K562 (cell line): ENCODE data around the gene SPATC1L. TPM values are rescaled to one million over a fixed set of nuclear protein-coding genes. Genes with fewer than 3 reads are reported as not detected.
A peak's percentile ranks its signal among the peaks of the same experiment; 100 is the strongest.

Source experiments
- CBX3 ChIP-seq, 2 experiments: IDR thresholded peaks; 1 replicate in 1 of 2; 2 replicates in 1 of 2; pipeline ENCODE4 v1.6.1; 2012; ENCODE audit warnings: inconsistent platforms in 2 of 2, low read length in 2 of 2, borderline replicate concordance in 1 of 2, control low read depth in 1 of 2
- CREB5 ChIP-seq: fragments of 250-450 bp; sonication (Bioruptor Pico); IDR thresholded peaks from 2 replicates; pipeline ENCODE4 v1.5.0; 2020; ENCODE audit warnings: mild to moderate bottlenecking
- ELK3 ChIP-seq: fragments of 450-650 bp; formaldehyde crosslinking; IDR thresholded peaks from 2 replicates; pipeline ENCODE4 v1.4.0; 2020; ENCODE audit warnings: mild to moderate bottlenecking
- EP300 ChIP-seq: IDR thresholded peaks from 2 replicates; pipeline ENCODE4 v1.6.1; 2012; ENCODE audit warnings: low read length, improper control_type of control experiment
- ETV5 ChIP-seq: sonication (generic); formaldehyde crosslinking; IDR thresholded peaks from 2 replicates; pipeline ENCODE4 v1.4.0; 2020; ENCODE audit warnings: low read depth, mild to moderate bottlenecking, missing genetic modification reagents
- GTF2B ChIP-seq: IDR thresholded peaks from 2 replicates; pipeline ENCODE4 v1.6.1; 2011; ENCODE audit not compliant: insufficient read length; ENCODE audit errors: extremely low read depth
- HMGXB4 ChIP-seq: sonication (generic); formaldehyde crosslinking; IDR thresholded peaks from 2 replicates; pipeline ENCODE4 v1.8.1; 2023; ENCODE audit warnings: mild to moderate bottlenecking, missing genetic modification reagents
- HOXB6 ChIP-seq: fragments of 250-450 bp; sonication (Bioruptor Pico); IDR thresholded peaks from 2 replicates; pipeline ENCODE4 v1.5.1; 2022; ENCODE audit warnings: mild to moderate bottlenecking, borderline replicate concordance
- MXD1 ChIP-seq: fragments of 250-450 bp; sonication (Bioruptor Pico); IDR thresholded peaks from 2 replicates; pipeline ENCODE4 v1.8.0; 2021; ENCODE audit warnings: borderline replicate concordance, mild to moderate bottlenecking, moderate library complexity; ENCODE audit not compliant: poor library complexity, severe bottlenecking
- POLR2H ChIP-seq: IDR thresholded peaks from 2 replicates; pipeline ENCODE4 v1.6.1; 2016; ENCODE audit warnings: missing genetic modification characterization, low read depth, mild to moderate bottlenecking, control low read depth, missing compliant biosample characterization, moderate library complexity
- RFX5 ChIP-seq: IDR thresholded peaks from 2 replicates; pipeline ENCODE4 v1.6.1; 2011; ENCODE audit warnings: low read depth, mild to moderate bottlenecking, improper control_type of control experiment, low read length
- SIN3B ChIP-seq: fragments of 450-650 bp; IDR thresholded peaks from 2 replicates; pipeline ENCODE4 v1.6.1; 2017; ENCODE audit warnings: low read depth, mild to moderate bottlenecking, moderate library complexity
- STAT5A ChIP-seq: IDR thresholded peaks from 2 replicates; pipeline ENCODE4 v1.6.1; 2012; ENCODE audit warnings: low read length, inconsistent platforms, borderline replicate concordance
- TFAP4 ChIP-seq: sonication (generic); formaldehyde crosslinking; IDR thresholded peaks from 2 replicates; pipeline ENCODE4 v1.8.0; 2022; ENCODE audit warnings: missing genetic modification reagents, mild to moderate bottlenecking, moderate library complexity, borderline replicate concordance
- ZNF143 ChIP-seq: sonication (generic); formaldehyde crosslinking; IDR thresholded peaks from 2 replicates; pipeline ENCODE4 v1.9.0; 2022; ENCODE audit warnings: mild to moderate bottlenecking, missing genetic modification reagents
- ZNF280B ChIP-seq: fragments of 250-450 bp; sonication (Bioruptor Pico); IDR thresholded peaks from 2 replicates; pipeline ENCODE4 v1.5.1; 2021; ENCODE audit warnings: mild to moderate bottlenecking
- ZNF644 ChIP-seq: fragments of 200-800 bp; sonication (Bioruptor generic); IDR thresholded peaks from 2 replicates; pipeline ENCODE4 v1.6.1; 2016; ENCODE audit warnings: low read depth, missing genetic modification characterization, missing compliant biosample characterization
- polyA plus RNA-seq, 8 experiments: library from polyadenylated mRNA; depleted of rRNA in 4 of 8; stranded (reverse) in 5 of 8; unstranded in 3 of 8; fragments of >200 nt; fragmentation: Nextera tagmentation in 2 of 8; fragmentation: Illumina TruSeq in 1 of 8; extraction: Ambion mirVana in 2 of 8; extraction: Trizol in 1 of 8; gene quantifications; 2 replicates each; pipeline versions ENCODE4 v1.2.1 to v1.2.3, GENCODE V29; 2011 to 2014; ENCODE audit warnings: inconsistent platforms in 1 of 8, missing spikeins in 1 of 8
- total RNA-seq, 7 experiments: library from RNA; depleted of rRNA in 6 of 7; stranded (reverse); fragments of >200 nt in 6 of 7; fragmentation: Illumina TruSeq in 2 of 7; extraction: Trizol in 2 of 7; gene quantifications; 2 replicates each; pipeline versions ENCODE4 v1.2.1 to v1.2.3, GENCODE V29; 2011 to 2021; ENCODE audit warnings: low replicate concordance in 1 of 7

SPATC1L gene
- total and polyA plus RNA-seq, 9 of the 15 experiments (the other 6 are each of a cell fraction or from before 2014, with no cell fraction given): 0.14 to 121 (median 34.0) TPM; not detected in 1

GRCh38 chr21:46153247-46154154 is 30.8 kb downstream of the SPATC1L start (continued):
- 0 out of 2 replicates have a peak, but pooled peaks have one; percentile 22 for TF ChIP-seq HMGXB4 (CRISPR knock-in tag)
- peak; percentile 74; the same call in 1 of the 2 replicates for TF ChIP-seq TFAP4
- TF ChIP-seq ZNF644 (tag): no peak
- TF ChIP-seq CREB5 (CRISPR knock-in tag): no peak
- TF ChIP-seq ZNF143 (CRISPR knock-in tag): no peak
- 0 out of 2 replicates have a peak, but pooled peaks have one; percentile 21 for TF ChIP-seq ZNF280B (CRISPR knock-in tag)
- TF ChIP-seq ELK3 (CRISPR knock-in tag): no peak
- no peak for TF ChIP-seq POLR2H (tag)
- peak; percentile 63; the same call in 1 of the 2 replicates for TF ChIP-seq EP300
- no peak for TF ChIP-seq MXD1 (CRISPR knock-in tag)
- peak in 1 of 2 experiments; percentile 21; a peak in 1 of 3 replicates for TF ChIP-seq CBX3 (IDR thresholded peaks at IDR 0.05; ENCODE audit: borderline replicate concordance in 1 of 2, low read length in 2 of 2)
- no peak for TF ChIP-seq RFX5
- TF ChIP-seq ETV5 (CRISPR knock-in tag): peak; percentile 87
- no peak for TF ChIP-seq HOXB6 (CRISPR knock-in tag)
- no peak for TF ChIP-seq GTF2B
- TF ChIP-seq SIN3B: 0 out of 2 replicates have a peak, but pooled peaks have one; percentile 18
- TF ChIP-seq STAT5A: peak; percentile 46; the same call in 1 of the 2 replicates
